ENCODE results near the gene SLC13A3.

Gene SLC13A3

DNA sequence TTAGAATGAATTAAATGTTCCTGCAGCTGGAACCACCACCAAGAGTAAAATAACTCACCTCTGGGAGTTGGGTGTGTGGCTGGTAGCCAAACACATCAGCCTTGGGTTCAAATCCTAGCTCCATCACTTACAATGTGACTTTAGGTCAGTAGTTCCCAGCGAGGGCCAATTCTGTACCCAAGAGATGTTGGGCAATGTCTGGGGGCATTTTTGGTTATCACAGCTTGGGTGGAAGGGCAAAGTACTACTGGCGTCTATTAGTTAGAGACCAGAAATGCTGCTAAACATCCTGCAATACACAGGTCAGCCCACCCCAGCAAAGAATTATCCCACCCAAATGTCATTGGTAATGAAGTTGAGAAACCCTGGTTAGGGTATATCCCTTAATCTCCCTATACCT is 48.8 kb downstream of the SLC13A3 start:
- DNase-seq: no peak

GRCh38 chr20:46601603-46602122 is 49.6 kb downstream of the SLC13A3 start:
- DNase-seq: peak; percentile 13

DNA sequence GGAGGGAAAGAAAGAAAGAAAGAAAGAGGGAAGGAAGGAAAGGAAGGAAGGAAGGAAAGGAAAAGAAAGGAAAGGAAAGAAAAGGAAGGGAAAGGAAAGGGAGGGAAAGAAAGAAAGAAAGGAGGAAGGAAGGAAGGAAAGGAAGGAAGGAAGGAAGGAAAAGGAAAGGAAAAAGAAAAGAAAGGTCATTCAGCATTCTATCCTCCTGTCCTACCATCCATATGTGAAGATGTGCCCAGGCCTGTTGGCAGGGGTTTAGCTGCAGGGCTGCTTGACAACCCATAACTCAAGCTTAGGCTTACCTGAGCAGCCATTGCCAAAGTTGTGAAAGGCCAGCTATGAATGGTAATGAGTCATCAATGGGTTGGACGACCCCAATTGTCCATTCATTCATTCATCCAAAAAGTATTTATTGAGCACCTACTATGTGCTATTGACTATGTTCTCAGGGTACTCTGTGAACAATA is 50.9 kb downstream of the SLC13A3 start:
- no peak for DNase-seq

- DNase-seq: no peak
Measured at GRCh38 chr20:46599227-46599987, 51.9 kb downstream of the SLC13A3 start.

GRCh38 chr20:46595933-46596332 is 55.3 kb downstream of the SLC13A3 start:
- DNase-seq: no peak

DNA sequence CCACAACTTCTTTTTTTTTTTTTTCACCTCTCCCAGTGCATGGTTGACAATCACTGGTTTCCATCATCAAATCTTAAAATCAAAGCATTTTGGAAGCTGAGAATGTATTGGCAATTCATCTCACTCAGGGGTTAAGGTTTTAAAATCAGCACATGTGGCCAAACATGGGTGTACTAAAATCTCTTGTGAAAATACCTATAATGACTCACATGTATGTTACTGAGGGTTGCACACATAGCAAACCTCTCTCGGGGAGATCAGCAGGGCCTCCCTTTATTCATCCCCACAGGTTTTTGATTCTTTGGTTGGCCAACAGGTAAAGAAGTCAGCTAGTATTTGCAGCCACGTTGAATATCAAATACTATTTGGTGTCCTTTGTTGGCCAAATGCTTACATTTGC is 56.5 kb downstream of the SLC13A3 start:
- no peak for DNase-seq

DNA sequence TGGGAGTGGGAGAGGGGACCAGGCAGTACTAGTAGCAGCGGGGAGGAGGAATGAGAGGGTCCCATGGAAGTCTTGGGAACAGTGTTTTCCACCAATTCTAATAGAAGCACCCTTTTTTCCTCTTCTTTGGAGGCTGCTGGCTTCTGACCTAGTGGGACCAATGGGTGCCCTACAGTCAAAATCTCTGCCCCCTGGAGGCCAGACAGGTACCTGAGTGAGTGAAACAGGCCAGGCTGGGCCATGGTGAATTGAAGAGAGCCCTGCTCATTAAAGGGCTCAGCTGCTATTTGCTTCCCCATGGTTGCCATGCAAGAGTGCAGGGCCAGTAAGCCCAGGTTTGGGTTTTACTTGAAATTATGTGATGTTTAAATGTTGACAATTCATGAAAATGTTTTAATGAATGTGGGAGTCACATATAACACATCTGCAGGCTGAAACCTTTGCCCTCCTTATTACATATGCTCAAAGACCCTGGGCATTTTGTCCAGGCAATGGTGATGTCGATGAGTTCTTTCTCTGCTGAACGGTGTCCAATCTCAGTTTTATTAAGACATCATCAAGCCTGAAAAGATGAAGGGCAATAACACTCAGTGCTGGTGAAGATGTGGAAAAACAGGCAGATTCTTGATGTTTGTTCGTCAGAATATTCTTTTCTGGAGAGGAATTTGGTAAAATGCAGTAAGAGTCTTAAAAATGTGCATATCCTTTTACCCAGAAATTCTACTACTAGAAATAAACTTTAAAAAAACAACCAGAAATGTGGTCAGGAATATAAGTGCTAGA is 58.5 kb downstream of the SLC13A3 start:
- DNase-seq: peak; percentile 38

DNA sequence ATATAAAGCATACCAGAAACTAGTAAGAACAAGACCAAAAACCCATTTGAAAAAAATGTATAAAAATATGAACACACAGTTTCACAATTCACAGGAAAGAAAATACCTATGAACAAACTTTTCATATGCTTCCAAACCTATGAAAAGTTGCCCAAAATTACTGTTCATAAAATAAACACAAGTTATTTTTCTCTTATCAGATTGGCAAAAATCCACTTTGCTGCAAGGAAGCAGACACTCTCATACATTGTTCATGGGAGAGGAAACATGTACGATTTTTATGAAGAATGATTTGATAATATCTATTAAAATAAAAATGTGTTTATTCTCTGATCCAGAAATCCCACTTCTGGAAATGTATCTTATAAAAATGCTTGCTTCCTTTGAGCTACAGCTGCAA is 60.8 kb downstream of the SLC13A3 start:
- DNase-seq: no peak

- DNase-seq: peak; percentile 9
Measured at GRCh38 chr20:46588532-46589511, 62.4 kb downstream of the SLC13A3 start.

DNA sequence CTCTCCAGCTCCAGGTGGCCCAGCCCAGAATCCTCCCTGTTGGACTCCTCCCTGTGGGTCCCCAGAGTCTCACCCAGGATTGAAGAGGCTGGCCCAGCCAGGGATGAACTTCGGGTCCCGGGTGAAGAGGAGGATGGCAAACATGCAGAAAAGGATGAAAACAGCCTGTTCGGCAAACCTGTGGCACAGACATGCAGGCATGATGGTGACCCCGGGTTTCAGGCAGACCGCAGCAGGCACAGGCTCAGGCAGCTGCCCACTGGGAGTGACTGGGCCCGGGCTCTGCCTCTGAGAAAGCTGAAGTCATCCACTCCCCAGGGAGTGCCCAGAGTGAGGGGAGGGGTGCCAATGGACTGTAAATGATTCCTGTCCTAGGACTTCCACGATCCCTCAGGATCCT is 63.3 kb downstream of the SLC13A3 start:
- no peak for DNase-seq

- DNase-seq: no peak
Measured at GRCh38 chr20:46586724-46587123, 64.5 kb downstream of the SLC13A3 start.

DNA sequence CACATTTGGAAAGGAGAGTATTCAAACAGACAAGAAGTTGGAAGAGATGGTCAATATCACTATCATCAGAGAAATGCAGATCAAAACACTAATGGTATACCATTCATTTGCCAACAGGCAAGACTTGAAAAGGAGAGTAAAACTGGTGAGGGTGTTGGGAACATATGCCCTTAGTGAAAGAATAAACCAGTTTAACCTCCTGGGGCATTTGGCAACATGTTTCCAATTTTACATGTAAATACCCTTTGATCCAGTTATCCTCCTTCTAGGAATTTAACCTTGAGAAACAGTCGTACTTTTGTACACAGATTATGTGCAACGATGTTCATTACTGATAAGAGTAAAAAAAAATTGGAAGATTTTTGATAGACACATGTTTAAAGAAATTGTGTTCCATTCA is 66.8 kb downstream of the SLC13A3 start:
- no peak for DNase-seq

DNA sequence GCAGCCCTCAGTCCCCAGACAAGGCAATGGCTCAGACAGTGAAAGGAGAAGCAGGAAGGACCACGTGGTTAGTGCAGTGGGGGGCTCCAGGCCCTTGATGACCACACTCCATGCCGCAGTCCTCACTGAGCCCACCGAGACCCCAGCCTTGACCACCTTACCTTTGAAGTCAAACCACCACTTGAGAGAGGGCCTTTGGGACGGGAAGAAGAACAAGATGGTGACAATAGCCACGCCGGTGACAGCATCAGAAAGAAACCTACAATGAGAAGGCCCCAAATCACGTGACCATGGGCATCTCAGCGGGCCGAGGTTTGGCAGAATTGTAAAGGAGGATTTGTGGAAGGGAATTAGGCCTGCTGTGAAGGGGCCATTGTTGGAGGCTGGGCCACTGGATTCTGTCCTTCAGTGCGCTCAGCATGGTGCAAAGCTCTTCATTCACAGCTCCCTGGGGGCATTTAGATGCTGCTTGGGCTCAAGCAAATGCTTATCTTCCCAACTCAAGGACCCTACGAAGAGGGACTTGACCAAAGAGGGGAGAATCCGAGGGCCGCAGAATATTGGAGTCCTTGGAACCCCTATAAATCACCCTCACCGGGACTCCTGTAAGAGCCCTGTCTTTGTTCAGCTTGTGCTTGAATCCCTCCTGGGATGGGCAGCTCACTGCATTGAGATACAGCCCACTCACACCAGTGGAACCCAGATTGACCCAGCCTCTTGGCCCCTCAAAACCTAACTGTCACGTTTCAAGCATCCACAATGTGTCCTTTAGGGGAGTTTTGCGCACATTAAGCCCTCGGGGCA is 67.6 kb downstream of the SLC13A3 start:
- DNase-seq: no peak

DNA sequence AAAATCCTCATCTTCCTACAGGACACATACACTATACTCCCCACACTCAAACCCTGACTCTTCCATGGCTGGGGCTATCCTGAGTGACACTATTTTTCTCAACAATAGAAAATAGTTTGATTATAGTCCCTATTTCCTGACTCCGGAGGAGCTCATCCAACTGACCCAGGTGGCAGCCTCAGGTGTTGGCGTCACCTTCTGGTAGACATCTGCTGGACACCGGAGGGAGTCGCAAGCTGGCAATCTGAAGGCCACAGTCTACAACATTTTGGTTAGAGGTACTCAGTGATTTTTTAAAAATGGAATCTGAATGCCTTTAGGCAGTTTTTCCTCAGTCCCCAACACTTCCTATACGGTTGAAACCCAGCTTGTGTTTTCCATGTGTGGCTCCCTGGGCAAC is 68.6 kb downstream of the SLC13A3 start:
- DNase-seq: no peak

DNA sequence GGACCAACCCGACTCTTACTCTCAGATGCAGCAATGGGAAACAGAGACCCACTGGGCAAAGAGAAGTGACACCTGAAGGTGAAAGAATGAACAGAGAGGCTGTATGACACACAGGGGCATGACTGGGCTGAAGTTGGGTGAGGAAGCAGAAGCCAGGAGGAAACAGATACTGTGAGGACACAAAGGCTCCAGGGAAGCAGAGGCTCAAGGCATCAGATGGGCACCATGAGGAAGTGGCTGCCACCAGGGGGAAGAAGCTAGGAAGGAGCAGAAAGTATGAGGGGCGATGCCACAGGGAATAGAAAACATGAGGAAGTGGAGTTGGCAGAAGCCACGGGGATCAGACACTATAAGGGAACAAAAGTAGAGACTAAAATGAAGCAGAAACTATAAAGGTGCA is 69.9 kb downstream of the SLC13A3 start:
- no peak for DNase-seq

- DNase-seq: no peak
Measured at GRCh38 chr20:46580613-46581205, 70.5 kb downstream of the SLC13A3 start.

DNA sequence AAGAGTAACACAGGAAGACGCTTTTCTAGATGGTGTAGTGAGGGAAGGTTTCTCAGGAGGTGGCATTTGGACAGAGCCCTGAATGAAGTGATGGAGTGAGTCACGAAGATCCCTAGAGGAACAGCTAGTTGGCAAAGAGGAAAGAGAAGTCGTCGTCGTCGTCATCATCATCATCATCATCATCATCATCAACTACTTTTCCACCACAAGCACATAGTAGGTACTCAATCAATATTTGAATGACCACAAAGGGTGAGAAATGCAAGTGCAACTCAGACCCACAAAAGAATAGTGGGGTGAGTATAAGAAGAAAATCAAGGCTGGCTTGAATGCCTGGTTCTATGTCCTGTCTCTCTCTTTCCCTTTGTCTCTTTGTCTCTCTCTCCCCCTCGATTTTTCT is 72.5 kb downstream of the SLC13A3 start:
- DNase-seq: no peak

- no peak for DNase-seq
Measured at GRCh38 chr20:46576774-46577395, 74.4 kb downstream of the SLC13A3 start.

DNA sequence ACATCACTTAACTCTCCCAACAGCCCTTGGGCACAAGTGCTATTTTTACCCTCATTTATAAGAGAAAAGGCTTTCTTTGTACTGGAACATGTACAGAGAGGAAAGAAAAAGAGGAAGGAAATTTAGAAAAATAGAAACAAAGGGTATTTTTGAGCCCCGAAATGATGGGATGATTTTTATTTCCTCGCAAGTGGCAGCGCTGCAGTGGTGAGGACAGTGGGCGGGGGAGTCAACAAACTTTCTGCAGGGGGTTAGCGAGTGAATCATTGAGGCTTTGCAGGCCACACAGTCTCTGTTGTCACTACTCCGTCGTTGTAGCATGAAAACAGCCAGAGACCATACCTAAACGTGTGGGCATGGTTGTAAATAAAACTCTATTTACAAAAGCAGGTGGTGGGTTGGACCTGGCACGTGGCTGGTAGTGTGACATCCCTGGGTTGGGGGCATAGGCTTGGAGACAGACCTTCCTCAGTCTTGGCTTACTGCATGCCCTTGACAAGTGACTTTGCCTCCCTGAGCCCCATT is 75.3 kb downstream of the SLC13A3 start:
- DNase-seq: no peak

- no peak for DNase-seq
Measured at GRCh38 chr20:46575394-46575793, 75.9 kb downstream of the SLC13A3 start.

Measured in activated CD4-positive, alpha-beta T cell treated with anti-CD3 and anti-CD28 coated beads, Interleukin-2, Interleukin-6, amounts not matched to agents 100 ng/mL and 50 ng/mL, durations not matched to agents 16 hours and 8 hours (primary cell).